ENCODE measurements around the gene ERMARD. TPM values are rescaled to one million over a fixed set of nuclear protein-coding genes. Genes with fewer than 3 reads are reported as not detected.

ERMARD gene
- total RNA-seq, 6 experiments from 2014 or later = 11.1 to 24.4 (median 15.2) TPM

GRCh38 chr6:169723200-169723909 is 28.1 kb upstream of the ERMARD start:
- Histone ChIP-seq H3K27ac (peak overlapping the region; percentile 75 to 90 (median 88)), H3K36me3 (no peaks in the 10 kb centered on the region), H3K4me3 (peak overlapping the region; percentile 53 to 73 (median 66)), H3K4me1 (peaks cover 0 to 21% (median 8%) of the 10 kb centered on the region in 4 donors), H3K9me3 (no peaks in the 10 kb centered on the region), H3K27me3 (no peaks in the 10 kb centered on the region)
- ATAC-seq (peak; percentile 63 to 76 (median 75)), DNase-seq (peak; percentile 86 to 89 (median 89))
- intact Hi-C loops (cut with DNase I) = no loop called here
- WGBS (ENCODE audit: insufficient coverage, low coverage, low lambda C conversion rate, missing lambda C conversion rate) = 0% methylated on average over 27 of the region's 70 CpGs
- peak; percentile 37 for TF ChIP-seq POLR2A (IDR thresholded peaks at IDR 0.05)
- TF ChIP-seq, protein P1, sequence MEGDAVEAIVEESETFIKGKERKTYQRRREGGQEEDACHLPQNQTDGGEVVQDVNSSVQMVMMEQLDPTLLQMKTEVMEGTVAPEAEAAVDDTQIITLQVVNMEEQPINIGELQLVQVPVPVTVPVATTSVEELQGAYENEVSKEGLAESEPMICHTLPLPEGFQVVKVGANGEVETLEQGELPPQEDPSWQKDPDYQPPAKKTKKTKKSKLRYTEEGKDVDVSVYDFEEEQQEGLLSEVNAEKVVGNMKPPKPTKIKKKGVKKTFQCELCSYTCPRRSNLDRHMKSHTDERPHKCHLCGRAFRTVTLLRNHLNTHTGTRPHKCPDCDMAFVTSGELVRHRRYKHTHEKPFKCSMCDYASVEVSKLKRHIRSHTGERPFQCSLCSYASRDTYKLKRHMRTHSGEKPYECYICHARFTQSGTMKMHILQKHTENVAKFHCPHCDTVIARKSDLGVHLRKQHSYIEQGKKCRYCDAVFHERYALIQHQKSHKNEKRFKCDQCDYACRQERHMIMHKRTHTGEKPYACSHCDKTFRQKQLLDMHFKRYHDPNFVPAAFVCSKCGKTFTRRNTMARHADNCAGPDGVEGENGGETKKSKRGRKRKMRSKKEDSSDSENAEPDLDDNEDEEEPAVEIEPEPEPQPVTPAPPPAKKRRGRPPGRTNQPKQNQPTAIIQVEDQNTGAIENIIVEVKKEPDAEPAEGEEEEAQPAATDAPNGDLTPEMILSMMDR (IDR thresholded peaks at IDR 0.05) = no peak

GRCh38 chr6:169723991-169724493 is 27.4 kb upstream of the ERMARD start:
- peak overlapping the region in 2 of 3 donors; percentile 46 to 65 for H3K4me3 ChIP-seq
- under 1% methylated on average over 34 of the region's 89 CpGs for WGBS (ENCODE audit: insufficient coverage, low coverage, low lambda C conversion rate, missing lambda C conversion rate)
- peak; percentile 18 for TF ChIP-seq POLR2A (IDR thresholded peaks at IDR 0.05)
- TF ChIP-seq, protein P1 (IDR thresholded peaks at IDR 0.05) = no peak
- intact Hi-C loops (cut with DNase I) = no loop called here
- H3K27ac ChIP-seq = peak overlapping the region; percentile 39 to 88 (median 52)
- peak; percentile 54 to 63 (median 54) for DNase-seq
- H3K36me3 ChIP-seq = no peaks in the 10 kb centered on the region
- H3K27me3 ChIP-seq = no peaks in the 10 kb centered on the region
- no peaks in the 10 kb centered on the region for H3K9me3 ChIP-seq
- peak; percentile 10 to 45 (median 38) for ATAC-seq
- H3K4me1 ChIP-seq = peaks cover 0 to 21% (median 8%) of the 10 kb centered on the region in 4 donors

- H3K36me3 ChIP-seq = no peaks in the 10 kb centered on the region
- DNase-seq = peak; percentile 63 to 66 (median 65)
- intact Hi-C loops (cut with DNase I) = no loop called here
- H3K4me3 ChIP-seq = peak within 1 kb of the TSS; percentile 53 to 73 (median 66)
- ATAC-seq = peak; percentile 21 to 58 (median 51)
- WGBS (ENCODE audit: insufficient coverage, low coverage, low lambda C conversion rate, missing lambda C conversion rate) = no CpG with 5 or more reads among the region's 89 CpGs
- H3K4me1 ChIP-seq = peaks cover 0 to 21% (median 8%) of the 10 kb centered on the region in 4 donors
- H3K27me3 ChIP-seq = no peaks in the 10 kb centered on the region
- H3K9me3 ChIP-seq = no peaks in the 10 kb centered on the region
- H3K27ac ChIP-seq = peak within 1 kb of the TSS; percentile 80 to 94 (median 88)
- TF ChIP-seq, protein P1 (IDR thresholded peaks at IDR 0.05) = no peak
- TF ChIP-seq POLR2A (IDR thresholded peaks at IDR 0.05) = no peak
These were observed 26.8 kb upstream of the ERMARD start, which contains the start of gene PHF10 for GRCh38 chr6:169724494-169725124. TSS of gene PHF10 (minus strand) at chr6:169724500. CDS start at chr6:169723931, 569 bp downstream.

DNA sequence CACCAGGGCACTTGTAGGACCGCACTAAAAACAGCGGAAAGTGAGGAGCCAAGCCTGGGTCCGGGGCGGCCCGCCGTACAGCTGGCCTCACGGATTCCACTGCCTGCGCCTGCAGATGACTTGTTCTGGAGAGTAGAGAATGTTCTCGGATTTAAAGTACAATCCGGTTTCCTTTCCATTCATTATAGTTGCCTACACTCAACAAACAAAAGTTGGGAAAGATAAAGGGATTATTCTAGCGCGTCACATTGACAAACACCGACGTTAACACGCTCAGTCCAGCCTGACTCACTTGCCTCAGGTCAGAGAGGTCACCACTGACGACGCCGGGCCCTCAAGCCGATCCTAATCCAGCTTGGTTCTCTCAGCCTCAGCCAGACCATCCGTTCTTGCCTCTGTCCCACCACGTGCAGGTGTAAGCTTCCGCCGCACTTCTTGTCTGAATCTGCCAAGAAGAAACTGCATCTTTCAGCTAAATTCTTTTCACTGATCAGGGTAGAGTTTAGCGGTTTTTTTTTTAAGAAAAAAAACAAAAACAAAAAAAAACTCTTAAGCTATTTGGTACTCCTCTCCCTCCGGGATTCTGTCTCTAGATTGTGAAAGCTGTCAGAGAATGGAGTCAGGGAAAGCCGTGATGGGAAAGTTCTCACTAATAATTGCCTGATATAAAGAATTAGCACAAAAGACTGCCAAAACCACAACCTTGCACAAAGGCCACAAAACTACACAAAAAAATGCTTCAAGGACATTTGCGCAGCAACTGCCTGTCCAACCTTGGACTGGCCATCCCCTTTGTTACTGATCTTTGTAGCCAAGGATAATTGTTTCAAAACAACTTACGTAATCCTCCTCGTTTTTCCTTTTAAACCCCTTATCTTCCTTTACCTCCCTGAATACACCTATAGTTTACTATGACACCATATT is 26.0 kb upstream of the ERMARD start:
- no peaks in the 10 kb centered on the region for H3K36me3 ChIP-seq
- H3K27ac ChIP-seq = peak overlapping the region; percentile 80 to 94 (median 83)
- H3K27me3 ChIP-seq = no peaks in the 10 kb centered on the region
- H3K9me3 ChIP-seq = no peaks in the 10 kb centered on the region
- intact Hi-C loops (cut with DNase I) = no loop called here
- H3K4me1 ChIP-seq = peaks cover 0 to 21% (median 8%) of the 10 kb centered on the region in 4 donors
- ATAC-seq = peak; percentile 45 to 79 (median 66)
- peak; percentile 68 for TF ChIP-seq POLR2A (IDR thresholded peaks at IDR 0.05)
- TF ChIP-seq, protein P1 (IDR thresholded peaks at IDR 0.05) = no peak
- DNase-seq = peak; percentile 56 to 83 (median 63)
- H3K4me3 ChIP-seq = peak overlapping the region; percentile 49 to 65 (median 60)
- WGBS (ENCODE audit: insufficient coverage, low coverage, low lambda C conversion rate, missing lambda C conversion rate) = 27% methylated on average over 23 of the region's 29 CpGs

All from right lobe of liver (tissue), 6 donors.